PC-9 (cell line): ENCODE data around the gene TIRAP. TPM values are rescaled to one million over a fixed set of nuclear protein-coding genes. Genes with fewer than 3 reads are reported as not detected.

ENCODE experiments used
- Bru-seq: library from RNA; stranded (reverse); fragments of 400-500 nt; gene quantifications from one replicate; lab custom pipeline; 2021; lab: Mats Ljungman, UMichigan
- BruChase-seq, 2 experiments: library from RNA; stranded (reverse); fragments of 400-500 nt; gene quantifications; one replicate each; lab custom pipeline; 2021; lab: Mats Ljungman, UMichigan
- BruUV-seq: library from RNA; stranded (reverse); fragments of 400-500 nt; replicated peaks from 2 replicates; lab custom pipeline; 2021; lab: Mats Ljungman, UMichigan
- CTCF ChIA-PET: fragments of 300-600 bp; sonication (Branson Sonifier 250); formaldehyde crosslinking; loops from one replicate; lab custom pipeline; 2022; ENCODE audit warnings: antibody characterized with exemption; lab: Charles Lee
- POLR2A ChIA-PET: fragments of 300-600 bp; sonication (Branson Sonifier 250); formaldehyde crosslinking; loops from one replicate; lab custom pipeline; 2022; ENCODE audit warnings: antibody characterized with exemption; ENCODE audit not compliant: unreplicated experiment; lab: Charles Lee
- DNase-seq, 2 experiments: peaks; one replicate each; pipeline versions ENCODE4 v3.0.0 to v3.0.0-alpha.2; 2015 to 2022; ENCODE audit warnings: mixed read lengths in 1 of 2
- H2AFZ ChIP-seq: fragments of 200-600 bp; sonication (generic); 2 replicates; pipeline ENCODE4 v1.8.1; 2017; ENCODE audit warnings: antibody characterized with exemption
- H3F3A ChIP-seq: fragments of 200-600 bp; sonication (generic); 2 replicates; pipeline ENCODE4 v1.8.1; 2017; ENCODE audit warnings: antibody characterized with exemption, mild to moderate bottlenecking, low read depth; ENCODE audit not compliant: insufficient read depth
- H3K27ac ChIP-seq: fragments of 200-600 bp; sonication (generic); 2 replicates; pipeline ENCODE4 v1.6.1; 2016; ENCODE audit warnings: mixed run types
- H3K27me3 ChIP-seq: fragments of 200-600 bp; sonication (generic); 2 replicates; pipeline ENCODE4 v1.6.1; 2016; ENCODE audit warnings: low read depth, mixed run types; ENCODE audit not compliant: insufficient read depth
- H3K36me3 ChIP-seq: fragments of 200-600 bp; sonication (generic); 2 replicates; pipeline ENCODE4 v1.6.1; 2016; ENCODE audit warnings: low read depth, mixed run types
- H3K4me1 ChIP-seq: fragments of 200-600 bp; sonication (generic); replicated peaks from 2 replicates; pipeline ENCODE4 v1.6.1; 2016; ENCODE audit warnings: mixed run types; ENCODE audit not compliant: insufficient read depth
- H3K4me2 ChIP-seq: fragments of 200-600 bp; sonication (generic); 2 replicates; pipeline ENCODE4 v1.6.1; 2017; ENCODE audit warnings: mixed run types
- H3K4me3 ChIP-seq: fragments of 200-600 bp; sonication (generic); 2 replicates; pipeline ENCODE4 v1.6.1; 2016; ENCODE audit warnings: mixed run types
- H3K79me2 ChIP-seq: fragments of 200-600 bp; sonication (generic); 2 replicates; pipeline ENCODE4 v1.6.1; 2017; ENCODE audit warnings: low read depth, mixed run types
- H3K9me2 ChIP-seq: fragments of 200-600 bp; sonication (generic); 2 replicates; pipeline ENCODE4 v1.8.1; 2017; ENCODE audit warnings: mild to moderate bottlenecking; ENCODE audit not compliant: insufficient read depth
- H3K9me3 ChIP-seq: fragments of 200-600 bp; sonication (generic); 2 replicates; pipeline ENCODE4 v1.8.1; 2016; ENCODE audit warnings: low read depth; ENCODE audit not compliant: insufficient read depth
- H4K20me1 ChIP-seq: fragments of 200-600 bp; sonication (generic); 2 replicates; pipeline ENCODE4 v1.8.1; 2017; ENCODE audit not compliant: insufficient read depth
- CTCF ChIP-seq: fragments of 200-600 bp; sonication (generic); conservative IDR thresholded peaks from 2 replicates; pipeline ENCODE4 v1.6.1; 2017; ENCODE audit warnings: mixed run types, antibody characterized with exemption, mild to moderate bottlenecking, moderate library complexity
- EZH2 ChIP-seq: fragments of 200-600 bp; sonication (generic); IDR thresholded peaks from 2 replicates; pipeline ENCODE4 v1.8.0; 2017; ENCODE audit warnings: antibody characterized with exemption, low read depth
- intact Hi-C: fragments of 100-400 bp; cut with micrococcal nuclease; formaldehyde crosslinking; loops from one replicate; pipeline ENCODE4 v1.10.0; 2022; ENCODE audit not compliant: unreplicated experiment
- long read RNA-seq: library from polyadenylated mRNA; stranded (forward); transcript quantifications from one replicate; pipeline ENCODE4 v2.0.0, GENCODE V29; 2022
- total RNA-seq: library from RNA; stranded (reverse); gene quantifications from 2 replicates; pipeline ENCODE4 v1.2.3, GENCODE V29; 2021

TIRAP gene
- total RNA-seq (9.6 and 12.7 TPM in 2 replicates), Bru-seq, nascent RNA (percentile 60 among the genes with signal in this experiment), BruChase-seq, experiment 1, labeled RNA remaining after a 2-hour chase (percentile 59 among the genes with signal in this experiment), BruChase-seq, experiment 2, labeled RNA remaining after a 6-hour chase (percentile 63 among the genes with signal in this experiment)
- long read RNA-seq = 0 reads

GRCh38 chr11:126282736-126283591 lies at the start of gene TIRAP:
TSS of gene TIRAP (plus strand) at chr11:126283093. CDS start at chr11:126290895, 7,802 bp downstream.
- H2AFZ ChIP-seq = peak within 1 kb of the TSS; percentile 97
- ChIA-PET POLR2A (interaction anchor here (0.6 to 0.7 kb wide), 3 partner anchors 13 to 578 kb away, joined by 3 to 6 read pairs (median 3); no protein-coding TSS in a partner anchor), CTCF (no interaction called here)
- H3K79me2 ChIP-seq = peaks cover 14% of the 10 kb centered on the region
- no peaks in the 10 kb centered on the region for H3K9me2 ChIP-seq
- H3K36me3 ChIP-seq = no peaks in the 10 kb centered on the region
- TF ChIP-seq EZH2 (no peak), CTCF (no peak)
- H3K9me3 ChIP-seq = no peaks in the 10 kb centered on the region
- peak within 1 kb of the TSS; percentile 90 for H3K4me2 ChIP-seq
- H3K4me1 ChIP-seq = peaks cover 23% of the 10 kb centered on the region
- H3F3A ChIP-seq = peaks cover 15% of the 10 kb centered on the region; the same call in 1 of the 2 replicates
- peak within 1 kb of the TSS; percentile 83 for H3K4me3 ChIP-seq
- H3K27me3 ChIP-seq = no peaks in the 10 kb centered on the region
- no TSS peak for BruUV-seq
- peak; percentile 64 to 68 for DNase-seq
- peak within 1 kb of the TSS; percentile 77 for H3K27ac ChIP-seq
- no peaks in the 10 kb centered on the region for H4K20me1 ChIP-seq
- intact Hi-C loops = loop anchor here (1.0 kb wide), 1 partner anchor 14 kb away; the partner anchor contains the start of gene FOXRED1

- Histone ChIP-seq H4K20me1 (no peaks in the 10 kb centered on the region), H3K4me1 (no peaks in the 10 kb centered on the region), H3K4me3 (no peak overlapping the region), H3K36me3 (no peaks in the 10 kb centered on the region), H2AFZ (no peak overlapping the region), H3K27ac (no peak overlapping the region), H3F3A (no peaks in the 10 kb centered on the region), H3K4me2 (no peak overlapping the region), H3K27me3 (no peaks in the 10 kb centered on the region), H3K9me2 (no peaks in the 10 kb centered on the region), H3K79me2 (no peaks in the 10 kb centered on the region), H3K9me3 (no peaks in the 10 kb centered on the region)
- no TSS peak for BruUV-seq
- TF ChIP-seq CTCF (no peak), EZH2 (no peak)
- ChIA-PET POLR2A (interaction anchor here (0.6 kb wide), 1 partner anchor 35 kb away, joined by 3 read pairs; no protein-coding TSS in a partner anchor), CTCF (no interaction called here)
- no peak for DNase-seq
- intact Hi-C loops = no loop called here
Measured at GRCh38 chr11:126233391-126233790, 49.5 kb upstream of the TIRAP start.

- CTCF ChIA-PET = no interaction called here
- Histone ChIP-seq H3K79me2 (no peaks in the 10 kb centered on the region), H3K4me1 (no peaks in the 10 kb centered on the region), H3K9me2 (no peaks in the 10 kb centered on the region), H3K4me3 (no peak overlapping the region), H3K36me3 (peaks cover 7% of the 10 kb centered on the region; the same call in 1 of the 2 replicates), H4K20me1 (no peaks in the 10 kb centered on the region), H3K4me2 (no peak overlapping the region), H3F3A (no peaks in the 10 kb centered on the region), H3K9me3 (no peaks in the 10 kb centered on the region), H3K27ac (no peak overlapping the region), H2AFZ (no peak overlapping the region), H3K27me3 (no peaks in the 10 kb centered on the region)
- POLR2A ChIA-PET = interaction anchor here (0.6 kb wide), 1 partner anchor 114 kb away, joined by 6 read pairs; no protein-coding TSS in a partner anchor
- no peak for DNase-seq
- TF ChIP-seq EZH2 = no peak
- TF ChIP-seq CTCF = no peak
- intact Hi-C loops = no loop called here
- no TSS peak for BruUV-seq
Measured at GRCh38 chr11:126246636-126247035, 36.3 kb upstream of the TIRAP start.
